Measurements from ENCODE around the gene ADGRF4. TPM values are rescaled to one million over a fixed set of nuclear protein-coding genes. Genes with fewer than 3 reads are reported as not detected.

ADGRF4 gene
- polyA plus RNA-seq, 1 donor from 2014 or later: not detected

- Histone ChIP-seq H3K79me2 (replicated peaks; ENCODE audit: insufficient read depth, low read length) (no peaks in the 10 kb centered on the region), H3K9ac (ENCODE audit: low read length) (no peak overlapping the region)
- TF ChIP-seq, protein P1, sequence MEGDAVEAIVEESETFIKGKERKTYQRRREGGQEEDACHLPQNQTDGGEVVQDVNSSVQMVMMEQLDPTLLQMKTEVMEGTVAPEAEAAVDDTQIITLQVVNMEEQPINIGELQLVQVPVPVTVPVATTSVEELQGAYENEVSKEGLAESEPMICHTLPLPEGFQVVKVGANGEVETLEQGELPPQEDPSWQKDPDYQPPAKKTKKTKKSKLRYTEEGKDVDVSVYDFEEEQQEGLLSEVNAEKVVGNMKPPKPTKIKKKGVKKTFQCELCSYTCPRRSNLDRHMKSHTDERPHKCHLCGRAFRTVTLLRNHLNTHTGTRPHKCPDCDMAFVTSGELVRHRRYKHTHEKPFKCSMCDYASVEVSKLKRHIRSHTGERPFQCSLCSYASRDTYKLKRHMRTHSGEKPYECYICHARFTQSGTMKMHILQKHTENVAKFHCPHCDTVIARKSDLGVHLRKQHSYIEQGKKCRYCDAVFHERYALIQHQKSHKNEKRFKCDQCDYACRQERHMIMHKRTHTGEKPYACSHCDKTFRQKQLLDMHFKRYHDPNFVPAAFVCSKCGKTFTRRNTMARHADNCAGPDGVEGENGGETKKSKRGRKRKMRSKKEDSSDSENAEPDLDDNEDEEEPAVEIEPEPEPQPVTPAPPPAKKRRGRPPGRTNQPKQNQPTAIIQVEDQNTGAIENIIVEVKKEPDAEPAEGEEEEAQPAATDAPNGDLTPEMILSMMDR (IDR thresholded peaks at IDR 0.05; ENCODE audit: poor library complexity, severe bottlenecking): no peak
- TF ChIP-seq SMC3 (conservative IDR thresholded peaks at IDR 0.05; ENCODE audit: poor library complexity) (no peak), TAF1 (IDR thresholded peaks at IDR 0.05; ENCODE audit: low read depth) (no peak), MXI1 (conservative IDR thresholded peaks at IDR 0.05; ENCODE audit: poor library complexity, severe bottlenecking) (no peak)
Observed at GRCh38 chr6:47671777-47672176, 26.6 kb upstream of the ADGRF4 start.

DNA sequence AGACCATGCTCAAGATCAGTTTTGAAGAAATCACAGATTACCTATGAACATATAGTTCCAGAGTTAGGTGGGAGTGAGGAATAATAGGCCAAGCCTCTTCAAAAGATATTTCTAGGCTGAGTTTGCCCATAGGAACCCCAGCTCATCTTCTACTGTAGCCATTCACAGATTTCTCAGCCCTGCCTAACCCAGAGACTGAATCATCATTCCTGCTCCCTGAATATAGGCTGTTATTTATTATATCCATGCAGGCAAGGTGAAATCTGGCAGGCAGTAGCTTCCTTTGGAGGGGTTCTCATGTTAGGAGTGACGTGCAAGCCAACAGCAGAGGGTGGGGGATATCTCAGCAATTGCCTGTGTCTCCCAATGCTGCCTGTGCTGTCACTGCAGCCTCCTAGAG lies 25.6 kb upstream of the ADGRF4 start:
- H3K4me3 ChIP-seq (ENCODE audit: low read length): no peak overlapping the region
- H2AFZ ChIP-seq (ENCODE audit: low read depth, low read length): no peak overlapping the region
- H3K9me3 ChIP-seq (ENCODE audit: low read length): no peaks in the 10 kb centered on the region
- no peak for TF ChIP-seq EP300 (conservative IDR thresholded peaks at IDR 0.05; ENCODE audit: poor library complexity, severe bottlenecking)
- no peak for TF ChIP-seq MXI1 (conservative IDR thresholded peaks at IDR 0.05; ENCODE audit: poor library complexity, severe bottlenecking)
- no peak for TF ChIP-seq REST (IDR thresholded peaks at IDR 0.05; ENCODE audit: borderline replicate concordance)
- TF ChIP-seq SMC3 (conservative IDR thresholded peaks at IDR 0.05; ENCODE audit: poor library complexity): no peak
- no peak for TF ChIP-seq POLR2AphosphoS5 (IDR thresholded peaks at IDR 0.05)
- no peak for TF ChIP-seq RAD21 (conservative IDR thresholded peaks at IDR 0.05)
- TF ChIP-seq EZH2 (IDR thresholded peaks at IDR 0.05; ENCODE audit: borderline replicate concordance, insufficient read depth, low read length, poor library complexity, severe bottlenecking): no peak
- TF ChIP-seq, protein P1 (IDR thresholded peaks at IDR 0.05; ENCODE audit: poor library complexity, severe bottlenecking): no peak
- no peak for TF ChIP-seq TAF1 (IDR thresholded peaks at IDR 0.05; ENCODE audit: low read depth)
- no peaks in the 10 kb centered on the region for H4K20me1 ChIP-seq (ENCODE audit: insufficient read depth)
- no peak overlapping the region for H3K9ac ChIP-seq (ENCODE audit: low read length)
- no peaks in the 10 kb centered on the region for H3K79me2 ChIP-seq (replicated peaks; ENCODE audit: insufficient read depth, low read length)
- no peaks in the 10 kb centered on the region for H3K9me2 ChIP-seq (ENCODE audit: insufficient read depth, low read length)
- H3K27ac ChIP-seq (ENCODE audit: low read length): no peak overlapping the region
- H3K4me2 ChIP-seq (ENCODE audit: low read length): no peak overlapping the region
- no peaks in the 10 kb centered on the region for H3F3A ChIP-seq (ENCODE audit: insufficient read depth, low read length, poor library complexity, severe bottlenecking)
- no peaks in the 10 kb centered on the region for H3K36me3 ChIP-seq (ENCODE audit: insufficient read depth, low read length)
- no peaks in the 10 kb centered on the region for H3K27me3 ChIP-seq (ENCODE audit: insufficient read depth, low read depth, low read length)

More at GRCh38 chr6:47671777-47672176, 26.6 kb upstream of the ADGRF4 start:
- Histone ChIP-seq H3K27ac (ENCODE audit: low read length) (no peak overlapping the region), H4K20me1 (ENCODE audit: insufficient read depth) (no peaks in the 10 kb centered on the region), H3K9me2 (ENCODE audit: insufficient read depth, low read length) (no peaks in the 10 kb centered on the region), H3K27me3 (ENCODE audit: insufficient read depth, low read depth, low read length) (no peaks in the 10 kb centered on the region), H3K9me3 (ENCODE audit: low read length) (no peaks in the 10 kb centered on the region), H2AFZ (ENCODE audit: low read depth, low read length) (no peak overlapping the region), H3K36me3 (ENCODE audit: insufficient read depth, low read length) (no peaks in the 10 kb centered on the region), H3K4me2 (ENCODE audit: low read length) (no peak overlapping the region), H3F3A (ENCODE audit: insufficient read depth, low read length, poor library complexity, severe bottlenecking) (no peaks in the 10 kb centered on the region), H3K4me3 (ENCODE audit: low read length) (no peak overlapping the region)
